Karpas-422 (cell line): ENCODE measurements around the gene ORC1. TPM values are rescaled to one million over a fixed set of nuclear protein-coding genes. Genes with fewer than 3 reads are reported as not detected.
A peak's percentile ranks its signal among the peaks of the same experiment; 100 is the strongest.

ENCODE experiments used
- DNase-seq: peaks from one replicate; pipeline ENCODE4 v3.0.0-alpha.2; 2015
- H2AFZ ChIP-seq: fragments of 200-600 bp; sonication (generic); 2 replicates; pipeline ENCODE4 v1.6.1; 2014; ENCODE audit warnings: antibody characterized with exemption, low read length, mixed read lengths
- H3K27ac ChIP-seq: fragments of 200-600 bp; sonication (generic); 2 replicates; pipeline ENCODE4 v1.5.1; 2014; ENCODE audit warnings: mild to moderate bottlenecking, low read length, moderate library complexity
- H3K27me3 ChIP-seq: fragments of 200-600 bp; sonication (generic); 2 replicates; pipeline ENCODE4 v1.6.1; 2014; ENCODE audit warnings: low read length, mixed read lengths
- H3K36me3 ChIP-seq: fragments of 200-600 bp; sonication (generic); 2 replicates; pipeline ENCODE4 v1.6.1; 2014; ENCODE audit warnings: low read length, mixed read lengths; ENCODE audit not compliant: insufficient read depth
- H3K4me1 ChIP-seq: fragments of 200-600 bp; sonication (generic); 2 replicates; pipeline ENCODE4 v1.6.1; 2014; ENCODE audit warnings: mild to moderate bottlenecking, low read length, mixed read lengths
- H3K4me2 ChIP-seq: fragments of 200-600 bp; sonication (generic); 2 replicates; pipeline ENCODE4 v1.6.1; 2014; ENCODE audit warnings: low read length, low read depth, mild to moderate bottlenecking; ENCODE audit not compliant: poor library complexity, severe bottlenecking
- H3K4me3 ChIP-seq: fragments of 200-600 bp; sonication (generic); 2 replicates; pipeline ENCODE4 v1.5.1; 2014; ENCODE audit warnings: mild to moderate bottlenecking, antibody characterized with exemption, low read length, mixed read lengths
- H3K79me2 ChIP-seq: fragments of 200-600 bp; sonication (generic); 2 replicates; pipeline ENCODE4 v1.6.1; 2014; ENCODE audit warnings: mild to moderate bottlenecking, low read length, mixed read lengths
- H3K9ac ChIP-seq: fragments of 200-600 bp; sonication (generic); 2 replicates; pipeline ENCODE4 v1.6.0; 2014; ENCODE audit warnings: low read length
- H3K9me2 ChIP-seq: fragments of 200-600 bp; sonication (generic), shearing (Covaris generic); replicated peaks from 2 replicates; pipeline ENCODE4 v1.6.0; 2014; ENCODE audit warnings: mild to moderate bottlenecking, low read length, moderate library complexity; ENCODE audit not compliant: insufficient read depth
- H3K9me3 ChIP-seq: fragments of 300-700, 200-600 bp; sonication (generic); 2 replicates; pipeline ENCODE4 v1.6.1; 2014; ENCODE audit warnings: low read length, mixed read lengths
- H4K20me1 ChIP-seq: fragments of 200-600 bp; sonication (generic); 2 replicates; pipeline ENCODE4 v1.6.1; 2014; ENCODE audit warnings: mild to moderate bottlenecking, antibody characterized with exemption, low read length, low read depth; ENCODE audit not compliant: insufficient read depth
- total RNA-seq: library from RNA; depleted of rRNA; stranded (reverse); fragments of >200 nt; shearing (Covaris generic); gene quantifications from 2 replicates; pipeline ENCODE4 v1.2.3, GENCODE V29; 2014; ENCODE audit warnings: low replicate concordance; rRNA removed

ORC1 gene
- total RNA-seq = 9.9 and 14.6 TPM in 2 replicates

DNA sequence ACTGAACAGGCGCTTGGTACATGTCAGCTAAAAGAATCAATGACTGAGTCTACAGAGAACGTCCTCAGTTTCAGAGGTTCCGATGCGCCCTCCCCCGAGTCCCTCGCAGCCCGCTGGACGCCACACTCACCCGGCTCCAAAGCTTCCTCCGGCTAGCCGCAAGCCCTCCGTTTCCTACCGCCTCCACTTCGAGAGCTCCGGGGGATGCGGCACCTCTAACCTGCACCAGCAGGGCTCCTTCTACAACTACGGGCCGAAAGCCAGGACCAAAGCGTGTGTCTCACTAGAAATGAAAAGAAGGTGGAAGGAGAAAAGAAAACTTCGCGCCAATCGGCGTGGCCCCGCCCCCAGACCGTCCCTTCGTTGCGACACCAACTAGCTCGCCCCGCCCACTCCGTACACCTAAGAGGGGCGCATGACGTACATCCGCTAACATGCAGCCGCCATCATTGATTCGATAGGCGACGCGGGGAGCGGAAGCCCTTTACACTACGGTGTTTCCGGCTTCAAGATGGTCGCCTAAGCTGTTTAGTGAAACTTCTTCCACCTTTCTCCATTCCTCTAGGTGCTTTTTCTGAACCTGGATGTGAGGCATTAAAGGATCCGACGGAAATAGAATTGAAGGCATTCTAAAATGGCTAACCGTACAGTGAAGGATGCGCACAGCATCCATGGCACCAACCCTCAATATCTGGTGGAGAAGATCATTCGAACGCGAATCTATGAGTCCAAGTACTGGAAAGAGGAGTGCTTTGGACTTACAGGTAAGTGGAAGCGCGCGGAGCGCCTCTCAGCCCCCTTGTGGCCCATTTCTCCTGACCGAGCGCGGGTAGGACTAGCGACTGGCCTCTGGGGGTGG lies at the start of gene ORC1, which contains the start of gene PRPF38A:
Gene ORC1 (minus strand): TSS at position 308 of the 859 bp plus-strand sequence. CDS start 2,200 bp downstream, outside the sequence.
Gene PRPF38A (plus strand): TSS at position 487 of the 859 bp plus-strand sequence. CDS start 148 bp downstream, at position 635.
- Histone ChIP-seq H3K9ac (peak within 1 kb of the TSS; percentile 88), H3K9me2 (no peaks in the 10 kb centered on the region), H3K27me3 (no peaks in the 10 kb centered on the region), H2AFZ (peak within 1 kb of the TSS; percentile 79), H3K27ac (peak within 1 kb of the TSS; percentile 79), H4K20me1 (no peaks in the 10 kb centered on the region), H3K36me3 (peaks cover 44% of the 10 kb centered on the region), H3K4me1 (peaks cover 27% of the 10 kb centered on the region), H3K4me3 (peak within 1 kb of the TSS; percentile 83), H3K9me3 (no peaks in the 10 kb centered on the region), H3K79me2 (peaks cover 85% of the 10 kb centered on the region), H3K4me2 (peak within 1 kb of the TSS; percentile 75)
- DNase-seq = peak; percentile 99

DNA sequence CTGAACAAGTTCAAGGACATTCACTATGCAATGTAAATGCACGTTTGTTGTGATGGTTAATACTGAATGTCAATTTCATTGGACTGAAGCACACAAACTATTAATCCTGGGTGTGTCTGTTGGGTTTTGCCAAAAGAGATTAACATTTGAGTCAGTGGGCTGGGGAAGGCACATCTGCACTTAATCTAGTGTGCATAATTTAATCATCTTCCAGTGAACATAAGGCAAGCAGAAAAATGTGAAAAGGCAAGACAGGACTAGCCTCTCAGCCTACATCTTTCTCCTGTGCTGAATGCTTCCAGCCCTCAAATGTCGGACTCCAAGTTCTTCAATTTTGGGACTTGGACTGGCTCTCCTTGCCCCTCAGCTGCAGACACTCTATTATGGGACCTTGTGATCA lies 40.2 kb upstream of the ORC1 start:
- peaks cover 18% of the 10 kb centered on the region for H3K36me3 ChIP-seq
- no peak overlapping the region for H3K4me2 ChIP-seq

DNA sequence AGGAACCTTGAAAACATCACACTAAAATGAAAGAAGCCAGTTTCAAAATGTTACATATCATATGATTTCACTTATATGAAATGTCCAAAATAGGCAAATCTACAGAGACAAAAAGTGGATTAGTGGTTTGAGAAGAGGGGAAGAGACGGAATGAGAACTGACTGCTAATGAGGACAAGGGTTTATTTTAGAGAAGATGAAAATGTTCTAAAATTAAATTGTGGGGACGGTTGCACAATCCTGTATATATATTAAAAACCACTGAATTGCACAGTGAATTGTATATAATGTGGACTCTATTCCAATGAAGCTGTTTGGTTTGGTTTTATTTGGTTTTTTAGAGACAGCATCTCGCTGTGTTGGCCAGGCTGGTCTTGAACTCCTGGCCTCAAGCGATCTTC lies 35.8 kb upstream of the ORC1 start:
- Histone ChIP-seq H3K4me3 (no peak overlapping the region), H2AFZ (no peak overlapping the region), H4K20me1 (no peaks in the 10 kb centered on the region), H3K4me2 (peak overlapping the region; percentile 12), H3K9me3 (no peaks in the 10 kb centered on the region), H3K27me3 (no peaks in the 10 kb centered on the region), H3K9me2 (no peaks in the 10 kb centered on the region), H3K9ac (no peak overlapping the region), H3K4me1 (peaks cover 14% of the 10 kb centered on the region), H3K79me2 (no peaks in the 10 kb centered on the region), H3K36me3 (peaks cover 19% of the 10 kb centered on the region), H3K27ac (peak overlapping the region; percentile 49)
- peak; percentile 59 for DNase-seq

More for the DNA sequence above, 40.2 kb upstream of the ORC1 start:
- Histone ChIP-seq H3K4me3 (no peak overlapping the region), H4K20me1 (no peaks in the 10 kb centered on the region), H2AFZ (no peak overlapping the region), H3K79me2 (peaks cover 1% of the 10 kb centered on the region; the same call in 1 of the 2 replicates), H3K27ac (no peak overlapping the region), H3K9me3 (no peaks in the 10 kb centered on the region), H3K9ac (no peak overlapping the region), H3K9me2 (no peaks in the 10 kb centered on the region), H3K27me3 (no peaks in the 10 kb centered on the region), H3K4me1 (peaks cover 14% of the 10 kb centered on the region)
- DNase-seq = no peak

DNA sequence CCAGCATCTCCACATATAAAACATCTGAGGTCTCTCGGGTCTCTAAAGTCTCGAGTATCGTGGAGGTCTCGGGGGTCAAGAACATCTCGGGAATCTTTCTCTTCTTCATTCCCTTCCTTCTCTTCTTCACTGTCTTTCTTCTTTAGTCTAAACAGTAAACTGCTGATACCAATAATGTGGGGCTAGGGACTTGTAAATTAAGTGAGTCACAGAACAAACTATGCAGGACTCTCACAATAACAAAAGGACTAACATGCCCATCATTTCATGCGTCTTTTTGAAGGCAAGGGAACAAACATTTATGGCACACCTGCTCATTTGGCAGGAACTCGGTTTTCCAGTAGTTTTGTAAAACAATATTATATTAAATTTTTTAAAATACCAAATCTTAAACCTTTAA lies 32.6 kb upstream of the ORC1 start:
- no peaks in the 10 kb centered on the region for H3K27me3 ChIP-seq
- H3K9ac ChIP-seq = no peak overlapping the region
- H3K4me3 ChIP-seq = no peak overlapping the region
- H3K4me1 ChIP-seq = peaks cover 14% of the 10 kb centered on the region
- no peaks in the 10 kb centered on the region for H3K79me2 ChIP-seq
- H2AFZ ChIP-seq = no peak overlapping the region
- no peak for DNase-seq
- peaks cover 16% of the 10 kb centered on the region for H3K36me3 ChIP-seq
- no peak overlapping the region for H3K4me2 ChIP-seq
- no peak overlapping the region for H3K27ac ChIP-seq
- no peaks in the 10 kb centered on the region for H4K20me1 ChIP-seq
- no peaks in the 10 kb centered on the region for H3K9me3 ChIP-seq
- no peaks in the 10 kb centered on the region for H3K9me2 ChIP-seq

DNA sequence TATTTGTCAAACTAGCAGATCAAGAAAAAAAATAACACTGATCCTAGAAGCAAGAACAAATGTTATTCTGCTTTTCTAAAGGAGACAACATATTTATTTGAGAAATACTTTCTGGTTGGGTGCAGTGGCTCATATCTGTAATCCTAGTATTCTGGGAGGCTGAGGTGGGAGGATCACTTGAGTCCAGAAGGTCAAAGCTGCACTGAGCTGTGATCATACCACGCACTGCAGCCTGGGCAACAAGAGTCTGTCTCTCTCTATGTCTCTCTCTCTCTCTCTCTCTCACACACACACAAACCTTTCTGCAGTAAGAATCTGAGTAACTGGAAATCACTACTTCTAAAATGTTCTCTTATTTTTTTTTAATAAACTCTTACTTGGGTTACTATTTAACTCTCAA lies 31.4 kb upstream of the ORC1 start:
- no peak for DNase-seq
- Histone ChIP-seq H3K36me3 (peaks cover 20% of the 10 kb centered on the region), H3K79me2 (no peaks in the 10 kb centered on the region)

DNA sequence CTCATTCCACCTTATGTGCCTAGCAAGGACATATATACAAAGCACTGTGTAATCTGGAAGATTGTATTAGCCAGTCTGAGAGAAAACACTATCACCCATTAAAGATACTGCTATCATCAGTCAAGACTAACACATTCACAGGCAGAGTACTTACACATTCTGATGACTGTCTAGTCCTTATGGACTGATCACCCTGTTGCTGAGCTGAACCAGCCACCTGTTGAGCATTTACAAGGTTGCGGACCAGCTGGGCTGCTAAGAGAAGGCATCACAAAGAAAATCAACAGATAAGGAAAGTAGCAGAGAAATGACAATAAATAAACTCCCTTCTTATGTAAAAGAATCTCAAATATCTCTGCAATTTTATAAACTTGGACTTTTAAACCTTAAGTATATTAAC lies 31.0 kb upstream of the ORC1 start:
- H3K27me3 ChIP-seq = no peaks in the 10 kb centered on the region
- H3K4me1 ChIP-seq = peaks cover 7% of the 10 kb centered on the region
- H3K79me2 ChIP-seq = no peaks in the 10 kb centered on the region
- no peak for DNase-seq
- H3K9ac ChIP-seq = no peak overlapping the region
- H3K9me2 ChIP-seq = no peaks in the 10 kb centered on the region
- peaks cover 23% of the 10 kb centered on the region for H3K36me3 ChIP-seq
- H3K9me3 ChIP-seq = no peaks in the 10 kb centered on the region
- H3K27ac ChIP-seq = no peak overlapping the region
- no peak overlapping the region for H3K4me3 ChIP-seq
- H4K20me1 ChIP-seq = no peaks in the 10 kb centered on the region
- H2AFZ ChIP-seq = no peak overlapping the region
- no peak overlapping the region for H3K4me2 ChIP-seq

More for the DNA sequence above, 31.4 kb upstream of the ORC1 start:
- H3K4me1 ChIP-seq = peaks cover 11% of the 10 kb centered on the region
- no peak overlapping the region for H2AFZ ChIP-seq
- no peaks in the 10 kb centered on the region for H3K9me3 ChIP-seq
- H3K4me2 ChIP-seq = no peak overlapping the region
- H3K27ac ChIP-seq = no peak overlapping the region
- H3K27me3 ChIP-seq = no peaks in the 10 kb centered on the region
- no peaks in the 10 kb centered on the region for H3K9me2 ChIP-seq
- no peak overlapping the region for H3K4me3 ChIP-seq
- H4K20me1 ChIP-seq = no peaks in the 10 kb centered on the region
- H3K9ac ChIP-seq = no peak overlapping the region

DNA sequence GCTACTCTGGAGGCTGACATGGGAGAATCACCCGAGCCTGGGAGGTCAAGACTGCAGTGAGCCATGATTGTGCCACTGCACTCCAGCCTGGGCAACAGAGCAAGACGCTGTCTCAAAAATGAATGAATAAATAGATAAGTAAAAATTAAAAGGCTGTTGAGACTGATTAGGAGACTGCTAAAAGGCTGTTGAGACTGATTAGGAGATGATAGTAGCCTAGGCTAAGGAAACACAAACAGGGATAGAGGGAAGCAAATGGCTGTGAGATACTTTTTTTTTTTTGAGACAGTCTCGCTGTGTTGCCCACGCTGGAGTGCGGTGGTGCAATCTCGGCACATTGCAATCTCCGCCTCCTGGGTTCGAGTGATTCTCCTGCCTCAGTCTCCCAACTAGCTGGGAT lies 28.6 kb upstream of the ORC1 start:
- Histone ChIP-seq H3K9me2 (no peaks in the 10 kb centered on the region), H3K9me3 (no peaks in the 10 kb centered on the region), H2AFZ (no peak overlapping the region), H3K4me3 (no peak overlapping the region), H3K36me3 (peaks cover 14% of the 10 kb centered on the region; the same call in 1 of the 2 replicates), H3K79me2 (no peaks in the 10 kb centered on the region), H3K9ac (no peak overlapping the region), H3K4me2 (no peak overlapping the region), H3K27ac (no peak overlapping the region), H3K27me3 (no peaks in the 10 kb centered on the region), H3K4me1 (no peaks in the 10 kb centered on the region), H4K20me1 (no peaks in the 10 kb centered on the region)
- no peak for DNase-seq

DNA sequence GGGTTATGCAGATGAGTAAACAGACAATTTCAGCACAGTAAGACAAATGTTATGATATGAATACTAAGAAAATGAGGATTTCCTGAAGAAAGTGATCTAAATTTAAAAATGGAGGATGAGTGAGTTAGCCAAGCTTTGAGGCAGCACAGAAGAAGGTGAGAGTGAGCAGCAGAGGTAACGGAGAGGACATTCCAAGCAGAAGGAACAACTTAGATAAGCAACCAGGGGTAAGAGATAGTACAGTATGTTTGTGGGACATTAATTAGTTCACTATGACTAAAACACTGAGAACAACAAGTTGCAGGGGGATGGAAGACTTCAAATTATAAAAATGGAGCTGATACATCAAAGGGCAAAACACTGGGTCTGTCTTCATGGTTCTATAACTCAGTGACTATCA lies 22.9 kb upstream of the ORC1 start:
- H4K20me1 ChIP-seq = no peaks in the 10 kb centered on the region
- no peak overlapping the region for H3K4me2 ChIP-seq
- no peaks in the 10 kb centered on the region for H3K79me2 ChIP-seq
- no peaks in the 10 kb centered on the region for H3K4me1 ChIP-seq
- no peak overlapping the region for H3K27ac ChIP-seq
- H3K9me2 ChIP-seq = no peaks in the 10 kb centered on the region
- no peaks in the 10 kb centered on the region for H3K9me3 ChIP-seq
- H3K4me3 ChIP-seq = no peak overlapping the region
- peaks cover 23% of the 10 kb centered on the region; the same call in 1 of the 2 replicates for H3K36me3 ChIP-seq
- no peak overlapping the region for H3K9ac ChIP-seq
- no peaks in the 10 kb centered on the region for H3K27me3 ChIP-seq
- DNase-seq = no peak
- no peak overlapping the region for H2AFZ ChIP-seq
